AG09309 (cell line): Measurements from ENCODE around the gene VPS54.

Source experiments
- DNase-seq: peaks from one replicate; pipeline ENCODE4 v3.0.0-alpha.2; 2010; ENCODE audit warnings: low read depth
- H3K4me3 ChIP-seq: 2 replicates; pipeline ENCODE4 v1.5.1; 2011; ENCODE audit warnings: mild to moderate bottlenecking, low read depth, low read length, moderate library complexity; ENCODE audit not compliant: control insufficient read depth
- TF ChIP-seq, protein P1 (sequence below): IDR thresholded peaks from 2 replicates; pipeline ENCODE4 v1.5.1; 2011; ENCODE audit warnings: mild to moderate bottlenecking, low read depth, low read length, inconsistent platforms; ENCODE audit not compliant: insufficient read depth, control insufficient read depth; ENCODE audit errors: missing control alignments

The VPS54 gene

DNA sequence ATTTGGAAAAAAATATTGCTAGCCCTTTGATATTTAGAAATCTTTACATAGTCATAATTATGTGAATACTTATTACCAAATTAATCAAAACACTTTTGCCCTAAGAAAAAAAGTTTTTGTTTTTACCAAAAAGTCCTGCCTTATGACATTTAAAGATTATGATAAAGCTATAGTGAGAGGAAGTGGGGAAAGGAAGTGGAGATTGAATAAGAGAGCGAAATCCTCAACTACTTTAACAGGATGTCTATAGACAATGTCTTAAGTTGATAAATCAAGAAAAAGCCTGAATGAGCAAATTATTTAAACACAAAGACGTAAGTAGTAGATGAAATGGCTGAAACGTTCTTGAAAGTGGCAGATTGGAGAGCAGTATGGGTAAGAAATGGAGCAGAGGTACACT lies 20.9 kb upstream of the VPS54 start:
- DNase-seq = no peak
- TF ChIP-seq, protein P1, sequence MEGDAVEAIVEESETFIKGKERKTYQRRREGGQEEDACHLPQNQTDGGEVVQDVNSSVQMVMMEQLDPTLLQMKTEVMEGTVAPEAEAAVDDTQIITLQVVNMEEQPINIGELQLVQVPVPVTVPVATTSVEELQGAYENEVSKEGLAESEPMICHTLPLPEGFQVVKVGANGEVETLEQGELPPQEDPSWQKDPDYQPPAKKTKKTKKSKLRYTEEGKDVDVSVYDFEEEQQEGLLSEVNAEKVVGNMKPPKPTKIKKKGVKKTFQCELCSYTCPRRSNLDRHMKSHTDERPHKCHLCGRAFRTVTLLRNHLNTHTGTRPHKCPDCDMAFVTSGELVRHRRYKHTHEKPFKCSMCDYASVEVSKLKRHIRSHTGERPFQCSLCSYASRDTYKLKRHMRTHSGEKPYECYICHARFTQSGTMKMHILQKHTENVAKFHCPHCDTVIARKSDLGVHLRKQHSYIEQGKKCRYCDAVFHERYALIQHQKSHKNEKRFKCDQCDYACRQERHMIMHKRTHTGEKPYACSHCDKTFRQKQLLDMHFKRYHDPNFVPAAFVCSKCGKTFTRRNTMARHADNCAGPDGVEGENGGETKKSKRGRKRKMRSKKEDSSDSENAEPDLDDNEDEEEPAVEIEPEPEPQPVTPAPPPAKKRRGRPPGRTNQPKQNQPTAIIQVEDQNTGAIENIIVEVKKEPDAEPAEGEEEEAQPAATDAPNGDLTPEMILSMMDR = no peak
- no peak overlapping the region for H3K4me3 ChIP-seq

DNA sequence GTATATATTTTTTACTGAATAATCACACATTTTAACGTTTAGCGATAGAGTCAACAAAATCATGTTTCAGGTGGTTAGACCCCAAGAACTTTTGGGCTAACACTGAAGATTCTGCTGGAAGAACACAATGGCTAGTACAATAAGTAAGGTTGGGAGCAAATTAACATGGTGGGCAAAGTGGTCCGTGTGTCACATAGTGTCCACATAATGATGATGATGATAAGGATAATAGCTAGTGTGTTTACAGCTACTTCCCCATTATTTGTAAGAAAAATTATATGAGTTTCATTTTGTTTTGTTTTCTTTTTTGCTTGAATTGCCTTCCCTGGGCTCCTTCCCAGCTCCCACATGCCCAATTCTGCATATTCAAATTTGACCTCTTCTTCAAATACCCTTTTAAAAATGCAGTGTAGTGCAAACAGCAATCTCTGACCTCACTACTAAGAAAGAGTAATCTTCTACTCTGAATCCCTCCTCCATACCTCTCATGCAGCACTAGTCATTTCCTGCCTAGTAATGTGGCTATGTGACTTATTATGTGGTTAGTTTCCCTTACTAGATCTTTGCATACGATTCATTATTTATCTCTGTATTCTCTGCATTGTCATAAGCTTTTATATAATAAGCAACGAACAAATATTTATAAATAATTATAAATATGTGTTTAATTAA lies 16.9 kb upstream of the VPS54 start:
- DNase-seq = no peak
- TF ChIP-seq, protein P1 = no peak
- H3K4me3 ChIP-seq = no peak overlapping the region

DNA sequence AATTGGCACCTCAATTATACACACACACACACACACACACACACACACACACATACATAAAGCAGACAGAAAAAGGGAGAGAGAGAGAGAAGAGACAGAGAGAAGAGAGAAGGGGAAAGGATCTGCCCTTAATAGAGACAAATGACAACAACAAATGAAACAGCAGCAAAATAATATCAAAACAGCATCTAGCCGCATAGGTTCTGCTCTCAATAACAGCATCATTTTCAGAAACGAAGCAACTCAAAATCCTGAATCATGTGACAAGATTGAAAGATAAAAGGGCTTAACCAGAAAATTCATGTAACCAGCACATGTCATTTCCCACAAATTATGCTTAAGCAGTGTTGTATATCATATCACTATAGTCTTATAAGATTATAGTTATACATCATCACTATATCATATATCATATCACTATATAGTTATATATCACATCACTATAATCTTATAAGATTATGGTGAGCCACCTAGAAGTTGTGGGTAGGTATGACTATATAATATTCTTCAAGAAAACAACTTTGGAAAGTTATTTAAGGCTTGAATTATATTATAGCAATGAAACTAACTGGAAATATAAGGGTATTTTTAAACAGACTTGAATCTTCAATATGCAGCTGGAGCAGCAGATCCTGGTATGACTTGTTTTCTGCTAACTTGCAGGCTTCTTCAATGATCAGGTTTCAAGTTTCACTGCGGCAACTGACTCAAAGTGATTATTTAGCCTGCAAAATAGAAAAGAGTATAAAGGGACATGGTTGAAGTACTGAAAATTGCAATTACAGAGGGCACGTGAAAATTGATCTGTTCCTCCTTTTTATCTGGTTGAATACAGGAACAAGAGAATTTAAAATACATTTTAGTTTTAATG lies 16.1 kb upstream of the VPS54 start:
- no peak for DNase-seq
- TF ChIP-seq, protein P1 = no peak
- H3K4me3 ChIP-seq = no peak overlapping the region

DNA sequence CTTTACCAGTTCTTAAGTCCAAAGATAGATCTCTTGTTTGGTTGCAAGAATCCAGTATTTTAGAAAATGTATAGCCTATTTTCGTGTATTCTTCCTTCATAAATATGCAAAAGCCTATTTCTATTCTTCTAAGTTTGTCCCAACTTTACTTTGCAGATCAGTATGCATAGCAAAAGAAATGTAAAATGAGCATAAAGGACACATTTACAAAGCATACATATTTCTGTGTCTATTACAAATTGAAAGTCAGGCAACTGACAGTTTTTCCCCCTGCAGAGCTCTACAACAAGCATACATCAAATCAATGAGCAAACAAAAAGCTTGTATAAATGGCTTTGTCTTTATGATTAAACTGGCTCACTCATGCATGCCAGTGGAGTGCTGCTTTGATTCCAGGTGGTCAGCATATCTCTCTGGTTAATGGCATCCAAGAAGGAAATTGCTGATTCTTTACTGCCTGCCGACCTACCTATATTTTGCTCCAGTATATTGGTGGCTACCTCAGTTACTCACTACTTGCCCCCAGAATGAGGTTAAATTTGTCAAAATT lies 10.0 kb upstream of the VPS54 start:
- TF ChIP-seq, protein P1 = no peak
- DNase-seq = no peak
- no peak overlapping the region for H3K4me3 ChIP-seq

DNA sequence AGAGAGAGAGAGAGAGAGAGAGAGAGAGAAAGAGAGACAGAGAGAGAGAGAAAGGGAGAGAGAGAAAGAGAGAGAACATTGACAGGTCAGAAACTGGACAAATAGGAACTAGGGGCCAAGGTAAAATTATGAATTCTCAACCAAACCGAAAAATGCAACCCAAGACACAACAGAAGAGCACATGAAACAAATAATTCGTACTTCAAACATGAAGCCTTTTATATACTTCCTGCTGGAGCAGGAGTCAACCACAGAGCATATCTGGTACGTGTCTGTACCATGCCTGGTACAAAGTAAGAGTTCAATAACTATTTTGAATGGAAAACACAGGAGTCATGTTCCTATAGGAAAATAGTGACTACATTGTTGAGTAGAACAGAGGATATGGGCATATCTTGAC lies 6.5 kb upstream of the VPS54 start:
- TF ChIP-seq, protein P1 = no peak
- no peak overlapping the region for H3K4me3 ChIP-seq
- DNase-seq = no peak

DNA sequence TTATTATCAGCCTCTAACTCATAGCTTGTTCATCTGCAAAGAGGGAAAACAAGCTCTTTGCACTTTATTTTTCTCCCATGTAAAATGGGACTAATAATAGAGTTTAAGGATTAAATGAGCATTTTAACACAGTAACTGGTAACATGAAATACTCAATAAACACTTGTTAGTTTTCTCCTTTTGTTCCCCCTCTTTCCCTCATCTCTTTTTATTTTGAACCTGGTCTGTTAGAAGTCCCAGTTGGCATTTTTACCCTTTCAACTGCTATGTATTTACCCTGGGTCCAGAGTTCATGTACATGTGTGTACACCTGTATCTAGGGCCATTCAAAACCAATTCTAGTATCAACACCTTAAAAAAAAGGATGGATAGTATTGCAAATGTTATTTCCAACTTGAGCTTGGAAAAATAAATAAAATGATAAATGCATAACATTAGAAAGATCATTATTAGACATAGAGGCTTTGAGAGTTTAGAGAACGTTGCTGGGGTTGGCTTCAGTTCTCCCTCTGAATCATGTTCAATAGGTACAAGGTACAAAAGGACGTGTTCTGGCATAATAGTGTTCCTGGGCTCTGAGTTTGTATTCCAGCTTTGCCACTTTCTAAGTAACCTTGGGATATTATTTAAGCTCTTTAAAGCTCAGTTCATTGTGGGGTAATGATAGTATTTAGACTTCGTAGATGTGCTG lies 5.2 kb upstream of the VPS54 start:
- DNase-seq = no peak
- TF ChIP-seq, protein P1 = no peak
- no peak overlapping the region for H3K4me3 ChIP-seq
